HG02885 (cell line): ENCODE results near the gene OR2J2.
"Not testable (repeated sequence)": the region's sequence is repeated elsewhere in the genome, so short reads cannot be mapped to it uniquely, and the experiment has no call there.

Source experiments
- ATAC-seq: cut with Tn5 transposase; IDR thresholded peaks from one replicate; pipeline ENCODE4 v1.9.1; 2021; ENCODE audit warnings: mild to moderate bottlenecking; ENCODE audit not compliant: unreplicated experiment, poor library complexity

The OR2J2 gene

GRCh38 chr6:29218056-29218455 lies 47.3 kb downstream of the OR2J2 start:
- not testable (repeated sequence) for ATAC-seq
